ENCODE results near the gene TMEM143.

GRCh38 chr19:48378194-48378570, 14.4 kb upstream of the TMEM143 start:
- TF ChIP-seq, protein P1, sequence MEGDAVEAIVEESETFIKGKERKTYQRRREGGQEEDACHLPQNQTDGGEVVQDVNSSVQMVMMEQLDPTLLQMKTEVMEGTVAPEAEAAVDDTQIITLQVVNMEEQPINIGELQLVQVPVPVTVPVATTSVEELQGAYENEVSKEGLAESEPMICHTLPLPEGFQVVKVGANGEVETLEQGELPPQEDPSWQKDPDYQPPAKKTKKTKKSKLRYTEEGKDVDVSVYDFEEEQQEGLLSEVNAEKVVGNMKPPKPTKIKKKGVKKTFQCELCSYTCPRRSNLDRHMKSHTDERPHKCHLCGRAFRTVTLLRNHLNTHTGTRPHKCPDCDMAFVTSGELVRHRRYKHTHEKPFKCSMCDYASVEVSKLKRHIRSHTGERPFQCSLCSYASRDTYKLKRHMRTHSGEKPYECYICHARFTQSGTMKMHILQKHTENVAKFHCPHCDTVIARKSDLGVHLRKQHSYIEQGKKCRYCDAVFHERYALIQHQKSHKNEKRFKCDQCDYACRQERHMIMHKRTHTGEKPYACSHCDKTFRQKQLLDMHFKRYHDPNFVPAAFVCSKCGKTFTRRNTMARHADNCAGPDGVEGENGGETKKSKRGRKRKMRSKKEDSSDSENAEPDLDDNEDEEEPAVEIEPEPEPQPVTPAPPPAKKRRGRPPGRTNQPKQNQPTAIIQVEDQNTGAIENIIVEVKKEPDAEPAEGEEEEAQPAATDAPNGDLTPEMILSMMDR (IDR thresholded peaks at IDR 0.05): no peak
- TF ChIP-seq POLR2AphosphoS5 (IDR thresholded peaks at IDR 0.05): no peak
- no peak for TF ChIP-seq POLR2A (IDR thresholded peaks at IDR 0.05)

Data from upper lobe of left lung (tissue), 4 donors.